OCI-LY1 (cell line): ENCODE data around the gene VARS1.
"Not testable (repeated sequence)": the region's sequence is repeated elsewhere in the genome, so short reads cannot be mapped to it uniquely, and the experiment has no call there.

Source experiments
- H2AFZ ChIP-seq: fragments of 200-600 bp; sonication (generic), shearing (Covaris generic); 2 replicates; pipeline ENCODE4 v1.6.0; 2014; ENCODE audit warnings: antibody characterized with exemption, mild to moderate bottlenecking, low read length
- H3F3A ChIP-seq: fragments of 200-600 bp; sonication (generic), shearing (Covaris generic); 2 replicates; pipeline ENCODE4 v1.6.0; 2014; ENCODE audit warnings: mild to moderate bottlenecking, antibody characterized with exemption, low read length, moderate library complexity; ENCODE audit not compliant: insufficient read depth
- H3K27ac ChIP-seq: fragments of 200-600 bp; sonication (generic); 2 replicates; pipeline ENCODE4 v1.5.1; 2014; ENCODE audit warnings: low read length, mixed run types, mild to moderate bottlenecking, low read depth; ENCODE audit not compliant: poor library complexity, severe bottlenecking
- H3K27me3 ChIP-seq: fragments of 200-600 bp; sonication (generic); 2 replicates; pipeline ENCODE4 v1.6.0; 2014; ENCODE audit warnings: antibody characterized with exemption, mild to moderate bottlenecking, low read length, moderate library complexity; ENCODE audit not compliant: insufficient read depth
- H3K36me3 ChIP-seq: fragments of 200-600 bp; sonication (generic); 2 replicates; pipeline ENCODE4 v1.6.1; 2014; ENCODE audit warnings: mild to moderate bottlenecking, antibody characterized with exemption, low read length, moderate library complexity, mixed read lengths; ENCODE audit not compliant: insufficient read depth
- H3K4me1 ChIP-seq: fragments of 200-600 bp; sonication (generic); 2 replicates; pipeline ENCODE4 v1.5.1; 2014; ENCODE audit warnings: mild to moderate bottlenecking, low read length, moderate library complexity; ENCODE audit not compliant: insufficient read depth, severe bottlenecking
- H3K4me2 ChIP-seq: fragments of 200-600 bp; sonication (generic), shearing (Covaris generic); 2 replicates; pipeline ENCODE4 v1.6.1; 2014; ENCODE audit warnings: low read length
- H3K4me3 ChIP-seq: fragments of 200-600 bp; sonication (generic); 2 replicates; pipeline ENCODE4 v1.5.1; 2014; ENCODE audit warnings: low read length, low read depth, mild to moderate bottlenecking, mixed read lengths; ENCODE audit not compliant: poor library complexity, severe bottlenecking
- H3K79me2 ChIP-seq: fragments of 200-600 bp; shearing (Covaris generic); 2 replicates; pipeline ENCODE4 v1.6.1; 2016; ENCODE audit warnings: mixed run types, low read length, mixed read lengths; ENCODE audit not compliant: insufficient read depth
- H3K9ac ChIP-seq: fragments of 200-600 bp; sonication (generic), shearing (Covaris generic); 2 replicates; pipeline ENCODE4 v1.6.1; 2014; ENCODE audit warnings: mild to moderate bottlenecking, low read length, mixed read lengths
- H3K9me2 ChIP-seq: fragments of 200-600 bp; sonication (generic), shearing (Covaris generic); 2 replicates; pipeline ENCODE4 v1.6.1; 2014; ENCODE audit warnings: low read depth, mild to moderate bottlenecking, low read length, mixed read lengths
- H3K9me3 ChIP-seq: fragments of 200-600 bp; shearing (Covaris generic); 2 replicates; pipeline ENCODE4 v1.6.1; 2014; ENCODE audit warnings: low read length, mixed read lengths
- H4K20me1 ChIP-seq: fragments of 200-600 bp; sonication (generic), shearing (Covaris generic); 2 replicates; pipeline ENCODE4 v1.6.0; 2016; ENCODE audit warnings: mild to moderate bottlenecking, low read length; ENCODE audit not compliant: insufficient read depth
- CTCF ChIP-seq: fragments of 200-600 bp; sonication (generic), shearing (Covaris generic); IDR thresholded peaks from 2 replicates; pipeline ENCODE4 v1.5.1; 2017; ENCODE audit warnings: mild to moderate bottlenecking, antibody characterized with exemption, low read length, moderate library complexity, mixed read lengths
- EZH2 ChIP-seq: fragments of 200-600 bp; sonication (generic), shearing (Covaris generic); IDR thresholded peaks from 2 replicates; pipeline ENCODE4 v1.8.0; 2017; ENCODE audit warnings: borderline replicate concordance, mixed run types, mild to moderate bottlenecking, antibody characterized with exemption, low read length, moderate library complexity, mixed read lengths

VARS1 gene

DNA sequence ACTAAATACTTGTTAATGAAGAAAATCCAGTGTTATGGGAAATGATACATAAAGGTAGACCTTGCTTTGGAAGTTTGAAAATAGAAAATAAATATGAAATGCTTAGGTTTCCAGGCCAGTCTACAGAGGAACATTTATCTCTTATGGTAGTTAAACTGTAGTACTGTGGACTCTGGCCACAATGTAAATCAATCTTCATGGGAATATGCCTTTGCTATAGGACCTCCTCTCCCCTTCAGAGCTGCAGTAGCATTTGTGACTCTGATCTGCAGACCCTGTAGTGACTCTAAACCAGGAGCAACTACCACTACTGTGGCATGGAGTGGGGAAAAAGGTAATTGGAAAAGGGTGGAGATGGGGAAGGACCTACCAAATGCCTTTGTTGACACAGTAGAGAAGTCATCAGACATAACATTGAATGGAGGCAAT, 24.3 kb upstream of the VARS1 start:
- Histone ChIP-seq H4K20me1 (no peaks in the 10 kb centered on the region), H3K36me3 (no peaks in the 10 kb centered on the region), H2AFZ (no peak overlapping the region), H3K4me3 (no peak overlapping the region), H3F3A (no peaks in the 10 kb centered on the region), H3K79me2 (no peaks in the 10 kb centered on the region), H3K9me2 (no peaks in the 10 kb centered on the region), H3K9me3 (no peaks in the 10 kb centered on the region), H3K4me1 (peaks cover 20% of the 10 kb centered on the region), H3K27ac (no peak overlapping the region), H3K9ac (no peak overlapping the region), H3K4me2 (no peak overlapping the region), H3K27me3 (no peaks in the 10 kb centered on the region; the same call in 1 of the 2 replicates)
- TF ChIP-seq EZH2 (no peak), CTCF (no peak)

- not testable (repeated sequence) for H3K9me3 ChIP-seq, H3K36me3 ChIP-seq, H3K4me3 ChIP-seq, H3K9ac ChIP-seq, H3K4me2 ChIP-seq, H3K27me3 ChIP-seq, H3K9me2 ChIP-seq, H3F3A ChIP-seq, H4K20me1 ChIP-seq, H3K27ac ChIP-seq, H3K79me2 ChIP-seq
- Histone ChIP-seq H2AFZ (peak overlapping the region; percentile 39; the same call in 1 of the 2 replicates), H3K4me1 (peaks cover 22% of the 10 kb centered on the region)
Observed at GRCh38 chr6:31817929-31818511, 22.5 kb upstream of the VARS1 start.

GRCh38 chr6:31817133-31817928, 21.8 kb upstream of the VARS1 start:
- Histone ChIP-seq H2AFZ (peak overlapping the region; percentile 39; the same call in 1 of the 2 replicates), H3K4me3 (peak overlapping the region; percentile 52), H3K4me1 (peaks cover 16% of the 10 kb centered on the region)
- H3K9me3 ChIP-seq, H3K79me2 ChIP-seq, H3K9me2 ChIP-seq, H3F3A ChIP-seq, H3K4me2 ChIP-seq, H3K9ac ChIP-seq, H3K27me3 ChIP-seq, H4K20me1 ChIP-seq, H3K36me3 ChIP-seq, H3K27ac ChIP-seq: not testable (repeated sequence)
- TF ChIP-seq CTCF: peak; percentile 21; the same call in 1 of the 2 replicates
